ENCODE measurements around the gene SEBOX. TPM values are rescaled to one million over a fixed set of nuclear protein-coding genes. Genes with fewer than 3 reads are reported as not detected.

SEBOX gene
- total and polyA plus RNA-seq, 2 experiments from 2014 or later = 0.44 TPM; not detected in 1

DNA sequence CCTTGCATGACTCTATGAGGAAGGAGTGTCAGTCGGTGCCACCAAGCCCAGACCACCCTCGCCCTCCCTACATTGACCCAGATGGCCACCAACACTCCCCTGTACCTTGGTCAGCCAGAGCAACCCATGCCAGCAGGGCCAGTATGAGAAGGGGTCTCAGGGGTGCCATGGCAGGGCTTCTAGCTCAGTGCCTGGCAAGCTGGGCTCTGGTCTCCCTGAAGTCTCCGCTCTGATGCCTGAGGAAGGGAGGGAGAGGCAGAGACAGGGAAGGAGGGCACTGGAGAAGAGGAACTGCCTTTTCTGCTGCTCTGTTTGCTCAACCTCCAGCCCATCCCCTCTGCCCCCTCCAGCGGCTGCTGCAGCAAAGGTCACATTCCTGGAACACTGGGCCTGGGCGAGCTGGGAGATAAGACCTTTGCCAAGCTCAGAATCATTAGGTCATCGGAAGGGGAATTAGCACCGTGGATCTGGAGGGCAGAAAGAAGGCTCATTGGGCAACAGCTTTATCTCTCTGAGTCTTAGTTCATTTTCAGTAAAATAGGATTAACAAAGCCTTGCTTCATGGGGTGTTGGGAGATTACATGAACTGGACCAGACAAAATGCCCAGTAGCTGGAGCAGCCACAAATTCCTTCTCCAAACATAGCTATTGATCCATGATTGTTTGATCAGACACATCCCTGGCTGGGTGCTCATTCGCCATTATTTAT, 5.2 kb upstream of the SEBOX start, which contains the start of gene VTN:
Gene VTN (minus strand): TSS at position 273 of the 709 bp plus-strand sequence. CDS start 104 bp downstream, at position 169.
- Histone ChIP-seq H3K4me1 (ENCODE audit: low read depth) (peaks cover 12% of the 10 kb centered on the region), H3K27ac (peak within 1 kb of the TSS; percentile 77), H3K4me3 (no peak within 1 kb of the TSS), H3K27me3 (peaks cover 16% of the 10 kb centered on the region), H3K9me3 (ENCODE audit: low read depth) (no peaks in the 10 kb centered on the region), H3K36me3 (no peaks in the 10 kb centered on the region)
- DNase-seq (ENCODE audit: low read depth in 1 of 2, low spot score in 1 of 2) = peak; percentile 70 to 91
- TF ChIP-seq, protein P1, sequence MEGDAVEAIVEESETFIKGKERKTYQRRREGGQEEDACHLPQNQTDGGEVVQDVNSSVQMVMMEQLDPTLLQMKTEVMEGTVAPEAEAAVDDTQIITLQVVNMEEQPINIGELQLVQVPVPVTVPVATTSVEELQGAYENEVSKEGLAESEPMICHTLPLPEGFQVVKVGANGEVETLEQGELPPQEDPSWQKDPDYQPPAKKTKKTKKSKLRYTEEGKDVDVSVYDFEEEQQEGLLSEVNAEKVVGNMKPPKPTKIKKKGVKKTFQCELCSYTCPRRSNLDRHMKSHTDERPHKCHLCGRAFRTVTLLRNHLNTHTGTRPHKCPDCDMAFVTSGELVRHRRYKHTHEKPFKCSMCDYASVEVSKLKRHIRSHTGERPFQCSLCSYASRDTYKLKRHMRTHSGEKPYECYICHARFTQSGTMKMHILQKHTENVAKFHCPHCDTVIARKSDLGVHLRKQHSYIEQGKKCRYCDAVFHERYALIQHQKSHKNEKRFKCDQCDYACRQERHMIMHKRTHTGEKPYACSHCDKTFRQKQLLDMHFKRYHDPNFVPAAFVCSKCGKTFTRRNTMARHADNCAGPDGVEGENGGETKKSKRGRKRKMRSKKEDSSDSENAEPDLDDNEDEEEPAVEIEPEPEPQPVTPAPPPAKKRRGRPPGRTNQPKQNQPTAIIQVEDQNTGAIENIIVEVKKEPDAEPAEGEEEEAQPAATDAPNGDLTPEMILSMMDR (IDR thresholded peaks at IDR 0.05; ENCODE audit: low read depth, low read length) = no peak

DNA sequence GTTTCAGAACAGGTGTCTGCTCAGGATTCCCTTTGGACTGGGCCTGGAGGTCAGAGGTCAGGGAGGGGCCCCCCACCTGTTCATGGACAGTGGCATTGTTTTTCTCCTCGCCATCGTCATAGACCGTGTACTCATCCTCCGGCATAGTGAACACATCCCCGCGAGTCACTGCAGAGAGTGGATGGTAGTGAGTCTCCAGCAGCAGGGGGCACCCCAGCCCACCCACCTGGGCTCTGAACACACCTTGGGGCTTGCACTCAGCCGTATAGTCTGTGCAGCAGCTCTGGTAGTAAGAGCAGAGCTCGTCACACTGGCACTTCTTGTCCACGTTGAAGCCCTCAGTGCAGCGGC, 4.7 kb upstream of the SEBOX start:
- Histone ChIP-seq H3K27ac (peak overlapping the region; percentile 77), H3K4me3 (no peak overlapping the region), H3K9me3 (ENCODE audit: low read depth) (no peaks in the 10 kb centered on the region), H3K27me3 (peaks cover 16% of the 10 kb centered on the region), H3K4me1 (ENCODE audit: low read depth) (peaks cover 12% of the 10 kb centered on the region), H3K36me3 (no peaks in the 10 kb centered on the region)
- TF ChIP-seq, protein P1 (IDR thresholded peaks at IDR 0.05; ENCODE audit: low read depth, low read length) = no peak
- DNase-seq (ENCODE audit: low read depth in 1 of 2, low spot score in 1 of 2) = no peak

DNA sequence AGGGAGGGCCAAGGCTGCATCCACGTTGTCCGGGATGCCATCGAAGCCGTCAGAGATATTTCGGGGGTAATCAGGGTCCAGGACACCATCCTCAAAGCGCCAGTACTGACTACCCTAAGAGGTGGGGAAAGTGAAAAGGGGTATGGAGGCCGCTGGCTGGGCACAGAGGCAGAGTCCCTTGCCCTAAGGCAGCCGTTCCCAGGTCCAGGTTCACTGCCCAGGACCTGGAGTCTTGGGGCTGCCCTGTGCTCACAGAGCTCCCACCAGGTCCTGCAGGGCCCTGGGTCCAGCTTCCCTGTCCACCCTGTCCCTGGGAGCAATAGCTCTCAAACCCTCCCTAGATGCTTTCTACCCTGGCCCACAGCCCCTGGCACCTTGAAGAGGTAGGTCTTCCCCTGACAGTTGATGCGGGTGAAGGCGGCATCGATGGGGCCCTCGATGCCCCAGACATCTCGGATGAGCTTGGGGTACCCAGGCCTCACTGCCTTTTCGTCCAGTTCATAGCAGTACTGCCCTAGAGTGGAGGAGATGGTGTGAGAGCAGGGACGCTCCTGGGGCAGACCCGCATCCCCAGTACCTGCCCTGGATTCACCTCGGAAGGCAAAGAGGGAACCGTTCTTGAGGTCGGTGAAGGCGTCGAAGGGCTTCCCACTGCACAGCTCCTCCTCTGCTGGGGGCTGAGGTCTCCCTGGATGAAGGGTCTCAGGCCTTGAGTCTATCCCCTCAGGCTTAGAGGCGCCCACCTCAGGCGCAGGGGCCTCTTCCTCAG, 4.1 kb upstream of the SEBOX start:
- Histone ChIP-seq H3K9me3 (ENCODE audit: low read depth) (no peaks in the 10 kb centered on the region), H3K27ac (peak overlapping the region; percentile 77), H3K4me1 (ENCODE audit: low read depth) (peaks cover 12% of the 10 kb centered on the region), H3K27me3 (peaks cover 16% of the 10 kb centered on the region), H3K36me3 (no peaks in the 10 kb centered on the region), H3K4me3 (no peak overlapping the region)
- no peak for DNase-seq (ENCODE audit: low read depth in 1 of 2, low spot score in 1 of 2)
- TF ChIP-seq, protein P1 (IDR thresholded peaks at IDR 0.05; ENCODE audit: low read depth, low read length) = no peak

- Histone ChIP-seq H3K27ac (no peak overlapping the region), H3K4me1 (ENCODE audit: low read depth) (peaks cover 12% of the 10 kb centered on the region), H3K27me3 (peaks cover 13% of the 10 kb centered on the region), H3K36me3 (peaks cover 3% of the 10 kb centered on the region), H3K9me3 (ENCODE audit: low read depth) (no peaks in the 10 kb centered on the region), H3K4me3 (no peak overlapping the region)
- no peak for DNase-seq (ENCODE audit: low read depth in 1 of 2, low spot score in 1 of 2)
- TF ChIP-seq, protein P1 (IDR thresholded peaks at IDR 0.05; ENCODE audit: low read depth, low read length) = no peak
These were observed 3.4 kb upstream of the SEBOX start for GRCh38 chr17:28368306-28368831.

DNA sequence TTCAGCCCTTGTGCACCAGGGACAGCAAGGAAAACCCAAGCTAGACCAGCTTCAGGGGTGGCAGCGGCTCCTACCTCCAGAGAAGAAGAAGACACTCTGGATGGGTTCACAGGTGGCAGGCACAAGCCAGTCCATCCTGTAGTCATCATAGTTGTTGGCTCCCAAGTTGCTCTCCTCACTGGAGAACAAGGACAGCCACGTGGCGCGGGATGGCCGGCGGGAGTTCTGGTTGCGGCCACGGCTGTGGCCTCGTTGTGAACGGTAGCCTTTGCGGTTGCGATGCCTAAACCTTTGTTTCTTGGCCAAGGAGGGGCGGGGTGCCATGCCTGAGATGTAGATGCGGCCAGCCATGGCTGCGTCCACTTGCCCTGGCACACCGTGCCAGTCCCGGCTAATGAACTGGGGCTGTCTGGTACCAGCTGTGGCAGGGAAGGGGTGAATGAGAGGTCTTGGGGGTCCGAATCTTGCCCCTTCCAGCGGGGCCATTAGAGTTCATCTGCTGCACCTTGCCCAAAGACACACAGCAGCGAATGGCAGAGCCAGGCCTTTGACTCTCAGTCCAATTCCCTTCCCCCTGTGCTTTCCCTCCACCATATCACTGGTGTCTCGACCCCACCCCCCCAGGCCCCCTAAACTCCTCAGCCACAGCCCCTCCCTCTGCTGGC, 2.8 kb upstream of the SEBOX start:
- Histone ChIP-seq H3K4me3 (no peak overlapping the region), H3K27me3 (peaks cover 7% of the 10 kb centered on the region), H3K27ac (no peak overlapping the region), H3K9me3 (ENCODE audit: low read depth) (no peaks in the 10 kb centered on the region), H3K4me1 (ENCODE audit: low read depth) (peaks cover 12% of the 10 kb centered on the region), H3K36me3 (peaks cover 4% of the 10 kb centered on the region)
- TF ChIP-seq, protein P1 (IDR thresholded peaks at IDR 0.05; ENCODE audit: low read depth, low read length) = no peak
- no peak for DNase-seq (ENCODE audit: low read depth in 1 of 2, low spot score in 1 of 2)
